Uterus (tissue), 4 donors: ENCODE measurements around the gene OR1K1. TPM values are rescaled to one million over a fixed set of nuclear protein-coding genes. Genes with fewer than 3 reads are reported as not detected.
A peak's percentile ranks its signal among the peaks of the same experiment; 100 is the strongest.
"Not testable (repeated sequence)": the region's sequence is repeated elsewhere in the genome, so short reads cannot be mapped to it uniquely, and the experiment has no call there.

Source experiments
- DNase-seq, 2 donors: peaks; one replicate each; pipeline ENCODE4 v3.0.0-alpha.2; 2019 to 2020
- H3K27ac ChIP-seq, 2 donors: fragments of 200-600 bp; sonication (generic); 1 replicate in 1 of 2; 2 replicates in 1 of 2; pipeline ENCODE4 v1.5.1; 2016 to 2018
- H3K27me3 ChIP-seq, 2 donors: fragments of 200-600 bp; sonication (generic); one replicate each; pipeline ENCODE4 v1.5.1; 2018 to 2019; ENCODE audit warnings: control low read depth in 1 of 2
- H3K36me3 ChIP-seq, 2 donors: fragments of 200-600 bp; sonication (generic); one replicate each; pipeline ENCODE4 v1.5.1; 2019; ENCODE audit warnings: control low read depth in 1 of 2
- H3K4me1 ChIP-seq, 2 donors: fragments of 200-600 bp; sonication (generic); one replicate each; pipeline ENCODE4 v1.5.1; 2018 to 2019; ENCODE audit warnings: control low read depth in 1 of 2
- H3K4me3 ChIP-seq, 2 donors: fragments of 200-600 bp; sonication (generic); 1 replicate in 1 of 2; 2 replicates in 1 of 2; pipeline ENCODE4 v1.5.1; 2018 to 2019; ENCODE audit warnings: mild to moderate bottlenecking in 1 of 2
- H3K9me3 ChIP-seq, 2 donors: fragments of 200-600 bp; sonication (generic); one replicate each; pipeline ENCODE4 v1.5.1; 2019; ENCODE audit warnings: control low read depth in 1 of 2
- CTCF ChIP-seq, 4 experiments: fragments of 200-600 bp in 2 of 4; fragments of 450-650 bp in 2 of 4; sonication (generic) in 2 of 4; IDR thresholded peaks; one replicate each; pipeline ENCODE4 v1.5.1; 2016 to 2019; ENCODE audit warnings: antibody characterized with exemption in 4 of 4, mild to moderate bottlenecking in 2 of 4, moderate library complexity in 1 of 4
- POLR2A ChIP-seq, 2 donors: fragments of 450-650 bp; IDR thresholded peaks; one replicate each; pipeline ENCODE4 v1.6.1; 2016; ENCODE audit warnings: antibody characterized with exemption in 2 of 2, mild to moderate bottlenecking in 1 of 2, moderate library complexity in 1 of 2
- intact Hi-C: fragments of 100-400 bp; cut with DNase I; formaldehyde crosslinking; loops from one replicate; pipeline ENCODE4 v1.15.1; 2023; ENCODE audit warnings: low total_unique reads
- total RNA-seq, 4 donors: library from RNA; depleted of rRNA in 3 of 4; stranded (reverse); fragments of >200 nt in 3 of 4; gene quantifications; one replicate each; pipeline versions ENCODE4 v1.1.0 to v1.2.4, GENCODE V29; 2014 to 2023
- donor health status: DM: yes; HTN: yes; CAD: no.

The OR1K1 gene
- total RNA-seq, 4 donors from 2014 or later = not detected

- Histone ChIP-seq H3K9me3 (no peaks in the 10 kb centered on the region), H3K27me3 (no peaks in the 10 kb centered on the region), H3K4me3 (no peak overlapping the region), H3K4me1 (no peaks in the 10 kb centered on the region), H3K27ac (no peak overlapping the region), H3K36me3 (no peaks in the 10 kb centered on the region)
- TF ChIP-seq CTCF (IDR thresholded peaks at IDR 0.05) (no peak), POLR2A (IDR thresholded peaks at IDR 0.05) (no peak)
- intact Hi-C loops = loop anchor here (10.0 kb wide), 1 partner anchor 332 kb away; the partner anchor contains the start of gene OR1J1
- DNase-seq = no peak
These were observed 6.7 kb downstream of the OR1K1 start for GRCh38 chr9:122806661-122807060.

GRCh38 chr9:122807271-122807900 is 7.5 kb downstream of the OR1K1 start:
- Histone ChIP-seq H3K9me3 (no peaks in the 10 kb centered on the region), H3K27ac (no peak overlapping the region), H3K4me3 (no peak overlapping the region), H3K4me1 (no peaks in the 10 kb centered on the region), H3K27me3 (no peaks in the 10 kb centered on the region), H3K36me3 (no peaks in the 10 kb centered on the region)
- TF ChIP-seq POLR2A (IDR thresholded peaks at IDR 0.05) (no peak), CTCF (IDR thresholded peaks at IDR 0.05) (no peak)
- intact Hi-C loops = loop anchor here (10.0 kb wide), 1 partner anchor 333 kb away; the partner anchor contains the start of gene OR1J1
- DNase-seq = no peak

GRCh38 chr9:122808141-122808540 is 8.2 kb downstream of the OR1K1 start:
- Histone ChIP-seq H3K36me3 (no peaks in the 10 kb centered on the region), H3K4me1 (no peaks in the 10 kb centered on the region), H3K27me3 (no peaks in the 10 kb centered on the region), H3K9me3 (no peaks in the 10 kb centered on the region), H3K27ac (no peak overlapping the region), H3K4me3 (no peak overlapping the region)
- no peak for DNase-seq
- intact Hi-C loops = loop anchor here (10.0 kb wide), 1 partner anchor 333 kb away; the partner anchor contains the start of gene OR1J1
- TF ChIP-seq CTCF (IDR thresholded peaks at IDR 0.05) (no peak), POLR2A (IDR thresholded peaks at IDR 0.05) (no peak)

GRCh38 chr9:122809261-122809660 is 9.3 kb downstream of the OR1K1 start:
- DNase-seq, H3K27me3 ChIP-seq, H3K4me1 ChIP-seq, H3K9me3 ChIP-seq, H3K27ac ChIP-seq, H3K36me3 ChIP-seq, H3K4me3 ChIP-seq: not testable (repeated sequence)
- intact Hi-C loops = loop anchor here (10.0 kb wide), 1 partner anchor 334 kb away; the partner anchor contains the start of gene OR1J1

- Histone ChIP-seq H3K36me3 (no peaks in the 10 kb centered on the region), H3K9me3 (no peaks in the 10 kb centered on the region), H3K4me1 (no peaks in the 10 kb centered on the region), H3K4me3 (no peak overlapping the region), H3K27ac (no peak overlapping the region), H3K27me3 (no peaks in the 10 kb centered on the region)
- peak; percentile 68 to 72 for DNase-seq
- intact Hi-C loops = no loop called here
- TF ChIP-seq CTCF (IDR thresholded peaks at IDR 0.05) = peak; percentile 71 to 90 (median 78)
- no peak for TF ChIP-seq POLR2A (IDR thresholded peaks at IDR 0.05)
These were observed 10.5 kb downstream of the OR1K1 start for GRCh38 chr9:122810306-122810946.
